Retinal pigment epithelial cell (primary cell): ENCODE results near the gene GET4.
A peak's percentile ranks its signal among the peaks of the same experiment; 100 is the strongest.
"Not testable (repeated sequence)": the region's sequence is repeated elsewhere in the genome, so short reads cannot be mapped to it uniquely, and the experiment has no call there.

ENCODE experiments used
- DNase-seq: peaks from one replicate; pipeline ENCODE4 v3.0.0-alpha.2; 2010; ENCODE audit warnings: low read depth
- H3K4me3 ChIP-seq: 2 replicates; pipeline ENCODE4 v1.5.1; 2011; ENCODE audit warnings: mild to moderate bottlenecking, low read length, control low read depth, moderate library complexity
- CTCF ChIP-seq: conservative IDR thresholded peaks from 2 replicates; pipeline ENCODE4 v1.5.1; 2011; ENCODE audit warnings: low read depth, low read length, control low read depth, inconsistent platforms

GET4 gene

GRCh38 chr7:871900-872537 is 4.3 kb upstream of the GET4 start:
- no peak for TF ChIP-seq CTCF
- H3K4me3 ChIP-seq = no peak overlapping the region
- no peak for DNase-seq

- not testable (repeated sequence) for DNase-seq, H3K4me3 ChIP-seq
Observed at GRCh38 chr7:872685-873084, 3.7 kb upstream of the GET4 start.

GRCh38 chr7:873367-874002 is 2.9 kb upstream of the GET4 start:
- no peak overlapping the region for H3K4me3 ChIP-seq
- peak; percentile 98 for TF ChIP-seq CTCF
- peak; percentile 53 for DNase-seq

GRCh38 chr7:874031-874749 is 2.2 kb upstream of the GET4 start:
- H3K4me3 ChIP-seq = no peak overlapping the region
- DNase-seq = no peak
- TF ChIP-seq CTCF = no peak

GRCh38 chr7:875051-875450 is 1.3 kb upstream of the GET4 start:
- no peak overlapping the region for H3K4me3 ChIP-seq
- no peak for TF ChIP-seq CTCF
- no peak for DNase-seq

- TF ChIP-seq CTCF = no peak
- DNase-seq = no peak
- peak overlapping the region; percentile 33 for H3K4me3 ChIP-seq
Observed at GRCh38 chr7:875476-876076, 778 bp upstream of the GET4 start.

- H3K4me3 ChIP-seq = peak overlapping the region; percentile 81
- no peak for DNase-seq
- no peak for TF ChIP-seq CTCF
Observed at GRCh38 chr7:876972-877311, 588 bp downstream of the GET4 start.
